ENCODE measurements around the gene ELMO1.

The ELMO1 gene

DNA sequence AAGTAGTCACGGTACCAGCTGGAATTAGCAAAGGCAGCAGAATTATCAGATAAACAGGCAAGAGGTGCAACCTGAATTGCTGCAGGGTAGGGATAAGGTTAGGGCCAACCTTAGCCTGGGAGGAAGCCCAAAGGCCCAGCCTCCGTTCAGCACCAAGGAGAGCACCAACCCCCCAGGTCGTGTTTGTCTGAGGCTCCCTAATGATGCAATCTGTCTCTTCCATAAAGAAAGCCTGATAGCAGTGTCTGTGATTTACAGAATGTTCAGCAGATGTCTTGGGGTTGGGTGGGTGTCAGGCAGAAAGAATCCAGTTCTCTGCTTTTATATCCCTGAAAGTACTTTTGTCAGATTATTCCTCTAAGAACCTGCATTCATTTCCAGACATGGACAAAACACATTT, 396.0 kb downstream of the ELMO1 start:
- TF ChIP-seq, protein P1, sequence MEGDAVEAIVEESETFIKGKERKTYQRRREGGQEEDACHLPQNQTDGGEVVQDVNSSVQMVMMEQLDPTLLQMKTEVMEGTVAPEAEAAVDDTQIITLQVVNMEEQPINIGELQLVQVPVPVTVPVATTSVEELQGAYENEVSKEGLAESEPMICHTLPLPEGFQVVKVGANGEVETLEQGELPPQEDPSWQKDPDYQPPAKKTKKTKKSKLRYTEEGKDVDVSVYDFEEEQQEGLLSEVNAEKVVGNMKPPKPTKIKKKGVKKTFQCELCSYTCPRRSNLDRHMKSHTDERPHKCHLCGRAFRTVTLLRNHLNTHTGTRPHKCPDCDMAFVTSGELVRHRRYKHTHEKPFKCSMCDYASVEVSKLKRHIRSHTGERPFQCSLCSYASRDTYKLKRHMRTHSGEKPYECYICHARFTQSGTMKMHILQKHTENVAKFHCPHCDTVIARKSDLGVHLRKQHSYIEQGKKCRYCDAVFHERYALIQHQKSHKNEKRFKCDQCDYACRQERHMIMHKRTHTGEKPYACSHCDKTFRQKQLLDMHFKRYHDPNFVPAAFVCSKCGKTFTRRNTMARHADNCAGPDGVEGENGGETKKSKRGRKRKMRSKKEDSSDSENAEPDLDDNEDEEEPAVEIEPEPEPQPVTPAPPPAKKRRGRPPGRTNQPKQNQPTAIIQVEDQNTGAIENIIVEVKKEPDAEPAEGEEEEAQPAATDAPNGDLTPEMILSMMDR (IDR thresholded peaks at IDR 0.05) = no peak
- H3K27ac ChIP-seq = no peak overlapping the region
- no peak overlapping the region for H3K4me3 ChIP-seq
- no peak for DNase-seq (ENCODE audit: low spot score)

DNA sequence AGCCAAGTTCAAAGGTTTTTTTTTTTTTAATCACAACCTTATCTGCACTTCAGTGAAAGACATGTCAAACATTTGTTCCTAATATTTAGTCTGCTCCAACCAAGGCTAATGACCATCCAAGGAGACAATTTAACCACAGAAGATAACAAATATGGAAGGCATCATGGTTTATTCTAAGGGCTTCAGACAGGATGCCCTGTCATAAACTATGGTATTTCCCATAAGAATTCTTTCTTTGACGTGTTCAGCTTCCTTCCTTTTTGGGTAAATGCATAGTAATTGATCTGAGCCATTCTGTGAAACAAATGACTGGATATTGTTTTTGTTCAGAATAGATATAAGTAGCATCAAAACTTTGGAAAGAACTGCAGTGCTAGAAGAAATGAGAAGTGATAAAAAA, 397.9 kb downstream of the ELMO1 start:
- DNase-seq (ENCODE audit: low spot score) = no peak
- H3K27ac ChIP-seq = no peak overlapping the region
- TF ChIP-seq, protein P1 (IDR thresholded peaks at IDR 0.05) = no peak
- H3K4me3 ChIP-seq = no peak overlapping the region

DNA sequence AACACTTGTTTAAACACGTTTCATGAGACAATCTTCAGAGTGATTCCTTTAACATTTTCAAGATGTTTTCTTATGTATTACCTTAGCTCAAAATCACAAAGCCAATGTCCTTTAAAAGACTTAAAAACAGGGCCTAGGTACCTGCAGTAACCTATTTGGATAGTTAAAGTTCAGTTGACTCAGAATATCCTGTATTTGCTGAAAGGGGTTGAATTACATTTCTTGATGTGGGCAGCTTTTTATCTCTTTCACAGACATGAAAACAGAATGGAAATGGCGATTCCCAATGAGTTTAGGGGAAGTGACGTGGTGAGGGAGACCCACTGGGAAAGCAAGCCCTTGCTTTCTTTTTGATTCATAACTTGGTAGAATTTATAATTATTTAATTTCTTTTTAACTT, 400.0 kb downstream of the ELMO1 start:
- Histone ChIP-seq H3K4me3 (no peak overlapping the region), H3K27ac (no peak overlapping the region)
- no peak for DNase-seq (ENCODE audit: low spot score)
- TF ChIP-seq, protein P1 (IDR thresholded peaks at IDR 0.05) = no peak

DNA sequence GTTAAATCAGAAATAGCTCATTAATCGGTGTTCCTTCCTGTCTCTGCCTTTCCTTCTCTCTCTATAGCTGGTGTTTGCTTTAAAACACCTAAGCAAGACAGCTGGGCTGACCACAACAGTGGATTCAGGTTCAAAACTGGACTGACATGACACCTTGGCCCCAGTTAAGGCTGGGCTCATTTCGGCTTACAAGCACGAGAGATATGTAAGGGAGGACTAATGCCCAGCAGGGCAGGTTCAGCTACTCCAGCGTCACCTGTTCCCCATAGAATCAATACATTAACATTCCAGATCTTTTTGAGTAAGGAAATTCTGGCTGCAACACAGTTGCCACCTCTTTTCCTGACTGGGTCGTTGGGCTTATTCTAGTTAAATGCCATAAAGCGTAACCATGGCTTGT, 401.4 kb downstream of the ELMO1 start:
- H3K4me3 ChIP-seq = no peak overlapping the region
- TF ChIP-seq, protein P1 (IDR thresholded peaks at IDR 0.05) = no peak
- no peak for DNase-seq (ENCODE audit: low spot score)
- H3K27ac ChIP-seq = no peak overlapping the region

DNA sequence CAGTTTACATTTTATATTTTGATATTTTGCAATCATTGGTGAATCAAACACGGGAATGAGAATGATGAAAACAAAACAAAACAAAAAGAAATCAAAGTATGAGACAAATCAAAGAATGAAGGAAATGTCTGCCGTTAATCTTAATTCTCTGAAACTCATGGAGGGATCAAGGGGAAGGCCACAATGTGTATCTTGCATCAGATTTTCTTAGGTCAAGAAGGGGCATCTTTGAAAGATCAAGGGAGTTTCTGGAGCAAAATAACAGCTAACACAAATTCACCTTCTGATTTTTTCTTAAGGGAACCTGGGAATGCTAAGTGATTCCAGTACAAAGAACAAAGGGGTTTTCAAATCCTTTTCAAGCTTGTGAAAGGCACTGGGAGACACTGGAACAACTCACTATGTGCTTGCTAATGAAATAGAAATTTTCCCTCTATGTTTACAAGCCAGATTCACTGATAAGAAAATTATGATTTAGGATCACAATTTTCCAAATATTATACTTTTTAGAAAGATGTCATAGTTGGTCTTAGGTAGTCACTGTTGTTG, 402.1 kb downstream of the ELMO1 start:
- Histone ChIP-seq H3K27ac (no peak overlapping the region), H3K4me3 (no peak overlapping the region)
- no peak for DNase-seq (ENCODE audit: low spot score)
- TF ChIP-seq, protein P1 (IDR thresholded peaks at IDR 0.05) = no peak

DNA sequence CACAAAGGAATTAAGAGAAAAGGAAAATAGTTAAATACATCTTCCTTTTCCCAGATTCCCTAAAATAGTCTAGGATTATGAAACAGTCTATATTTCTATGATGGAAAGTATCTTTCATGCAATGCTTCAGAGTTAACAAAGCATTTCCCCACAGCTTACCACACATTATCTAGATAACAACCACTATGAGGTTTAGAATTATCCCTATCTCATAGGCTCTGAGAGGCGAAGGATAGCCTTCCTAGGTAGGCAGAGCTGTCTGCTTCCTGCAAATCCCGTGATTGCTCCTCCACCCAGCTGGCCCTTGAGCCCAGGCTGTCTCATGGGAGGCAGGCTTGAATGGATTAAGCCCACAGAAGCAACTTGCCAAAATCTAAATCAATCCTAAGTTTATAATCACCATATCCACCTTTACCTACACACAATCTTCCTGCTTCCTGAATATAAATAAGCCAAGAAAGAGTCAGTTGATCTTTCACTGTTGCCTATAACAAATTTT, 402.9 kb downstream of the ELMO1 start:
- DNase-seq (ENCODE audit: low spot score) = no peak
- TF ChIP-seq, protein P1 (IDR thresholded peaks at IDR 0.05) = no peak
- H3K4me3 ChIP-seq = no peak overlapping the region
- H3K27ac ChIP-seq = no peak overlapping the region

DNA sequence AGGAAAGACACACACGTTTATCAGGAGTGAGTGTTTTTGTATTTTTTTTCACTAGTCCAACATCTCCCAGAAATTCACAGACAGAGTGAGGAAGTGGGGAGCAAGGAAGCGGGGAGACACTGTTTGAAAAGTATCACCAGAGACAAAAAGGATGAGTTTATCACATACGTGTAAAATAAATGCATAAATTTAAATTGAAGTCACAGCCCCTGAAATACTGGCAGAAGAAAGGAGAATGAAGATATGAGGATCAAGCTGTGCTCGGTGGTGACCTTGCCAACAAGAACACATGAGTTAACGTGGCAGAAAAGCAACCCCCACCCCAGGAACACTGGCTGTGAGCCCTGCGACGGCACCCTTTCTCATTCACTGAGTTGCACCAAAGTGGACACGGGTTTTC, 407.2 kb downstream of the ELMO1 start:
- H3K27ac ChIP-seq = no peak overlapping the region
- TF ChIP-seq, protein P1 (IDR thresholded peaks at IDR 0.05) = no peak
- no peak overlapping the region for H3K4me3 ChIP-seq
- DNase-seq (ENCODE audit: low spot score) = no peak
